HEK293 (cell line): Measurements from ENCODE around the gene PYDC2.

Experiments used
- BCL11A ChIP-seq: fragments of 450-650 bp; formaldehyde crosslinking; IDR thresholded peaks from 2 replicates; pipeline ENCODE4 v1.5.1; 2016; ENCODE audit warnings: low read depth, missing biosample characterization, missing genetic modification characterization
- KLF1 ChIP-seq: fragments of 450-650 bp; formaldehyde crosslinking; IDR thresholded peaks from 2 replicates; pipeline ENCODE4 v1.5.1; 2016; ENCODE audit warnings: missing biosample characterization, missing genetic modification characterization
- SP2 ChIP-seq: fragments of 450-650 bp; formaldehyde crosslinking; IDR thresholded peaks from 2 replicates; pipeline ENCODE4 v1.5.1; 2016; ENCODE audit warnings: missing biosample characterization, missing genetic modification characterization
- ZBTB21 ChIP-seq: fragments of 450-650 bp; formaldehyde crosslinking; IDR thresholded peaks from 2 replicates; pipeline ENCODE4 v1.5.1; 2017; ENCODE audit warnings: missing biosample characterization, missing genetic modification characterization
- ZNF121 ChIP-seq: fragments of 450-650 bp; formaldehyde crosslinking; IDR thresholded peaks from 2 replicates; pipeline ENCODE4 v1.5.1; 2016; ENCODE audit warnings: missing biosample characterization, missing genetic modification characterization
- TF ChIP-seq, protein P1 (sequence below): fragments of 450-650 bp; formaldehyde crosslinking; IDR thresholded peaks from 2 replicates; pipeline ENCODE4 v1.5.1; 2016; ENCODE audit warnings: missing biosample characterization, missing genetic modification characterization
- TF ChIP-seq, protein P2 (sequence below): fragments of 450-650 bp; formaldehyde crosslinking; IDR thresholded peaks from 2 replicates; pipeline ENCODE4 v1.5.1; 2016; ENCODE audit warnings: missing biosample characterization, missing genetic modification characterization
- TF ChIP-seq, protein P3 (sequence below): fragments of 450-650 bp; formaldehyde crosslinking; IDR thresholded peaks from 2 replicates; pipeline ENCODE4 v1.5.1; 2016; ENCODE audit warnings: missing biosample characterization, missing genetic modification characterization
- TF ChIP-seq, protein P4 (sequence below): fragments of 450-650 bp; formaldehyde crosslinking; IDR thresholded peaks from 2 replicates; pipeline ENCODE4 v1.5.1; 2016; ENCODE audit warnings: missing biosample characterization, missing genetic modification characterization

DNA sequence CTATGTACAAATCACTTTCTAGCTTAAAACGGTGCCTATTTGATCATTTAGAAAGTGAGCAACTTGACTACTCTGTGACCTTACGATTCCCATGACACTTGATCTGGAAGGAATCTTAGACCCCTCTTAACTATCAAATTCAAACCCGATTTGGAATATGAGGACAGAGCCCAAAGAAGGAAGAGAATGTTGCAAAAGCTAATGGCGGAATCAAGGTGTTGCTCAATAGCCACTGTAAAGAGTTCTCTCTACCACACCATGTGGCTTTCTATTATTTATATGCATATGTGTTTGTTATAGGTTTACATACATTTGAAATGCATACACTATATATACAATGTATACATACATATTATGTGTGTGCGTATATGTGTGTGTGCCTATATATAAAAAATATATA, 39.9 kb downstream of the PYDC2 start:
- TF ChIP-seq BCL11A (tag by site-specific recombination) = no peak
- TF ChIP-seq, protein P1, sequence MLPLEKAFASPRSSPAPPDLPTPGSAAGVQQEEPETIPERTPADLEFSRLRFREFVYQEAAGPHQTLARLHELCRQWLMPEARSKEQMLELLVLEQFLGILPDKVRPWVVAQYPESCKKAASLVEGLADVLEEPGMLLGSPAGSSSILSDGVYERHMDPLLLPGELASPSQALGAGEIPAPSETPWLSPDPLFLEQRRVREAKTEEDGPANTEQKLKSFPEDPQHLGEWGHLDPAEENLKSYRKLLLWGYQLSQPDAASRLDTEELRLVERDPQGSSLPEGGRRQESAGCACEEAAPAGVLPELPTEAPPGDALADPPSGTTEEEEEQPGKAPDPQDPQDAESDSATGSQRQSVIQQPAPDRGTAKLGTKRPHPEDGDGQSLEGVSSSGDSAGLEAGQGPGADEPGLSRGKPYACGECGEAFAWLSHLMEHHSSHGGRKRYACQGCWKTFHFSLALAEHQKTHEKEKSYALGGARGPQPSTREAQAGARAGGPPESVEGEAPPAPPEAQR (tag by site-specific recombination) = no peak
- TF ChIP-seq ZNF121 (tag by site-specific recombination) = no peak
- TF ChIP-seq KLF1 = no peak
- TF ChIP-seq, protein P2, sequence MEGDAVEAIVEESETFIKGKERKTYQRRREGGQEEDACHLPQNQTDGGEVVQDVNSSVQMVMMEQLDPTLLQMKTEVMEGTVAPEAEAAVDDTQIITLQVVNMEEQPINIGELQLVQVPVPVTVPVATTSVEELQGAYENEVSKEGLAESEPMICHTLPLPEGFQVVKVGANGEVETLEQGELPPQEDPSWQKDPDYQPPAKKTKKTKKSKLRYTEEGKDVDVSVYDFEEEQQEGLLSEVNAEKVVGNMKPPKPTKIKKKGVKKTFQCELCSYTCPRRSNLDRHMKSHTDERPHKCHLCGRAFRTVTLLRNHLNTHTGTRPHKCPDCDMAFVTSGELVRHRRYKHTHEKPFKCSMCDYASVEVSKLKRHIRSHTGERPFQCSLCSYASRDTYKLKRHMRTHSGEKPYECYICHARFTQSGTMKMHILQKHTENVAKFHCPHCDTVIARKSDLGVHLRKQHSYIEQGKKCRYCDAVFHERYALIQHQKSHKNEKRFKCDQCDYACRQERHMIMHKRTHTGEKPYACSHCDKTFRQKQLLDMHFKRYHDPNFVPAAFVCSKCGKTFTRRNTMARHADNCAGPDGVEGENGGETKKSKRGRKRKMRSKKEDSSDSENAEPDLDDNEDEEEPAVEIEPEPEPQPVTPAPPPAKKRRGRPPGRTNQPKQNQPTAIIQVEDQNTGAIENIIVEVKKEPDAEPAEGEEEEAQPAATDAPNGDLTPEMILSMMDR (tag by site-specific recombination) = no peak
- TF ChIP-seq SP2 = no peak
- TF ChIP-seq, protein P3, sequence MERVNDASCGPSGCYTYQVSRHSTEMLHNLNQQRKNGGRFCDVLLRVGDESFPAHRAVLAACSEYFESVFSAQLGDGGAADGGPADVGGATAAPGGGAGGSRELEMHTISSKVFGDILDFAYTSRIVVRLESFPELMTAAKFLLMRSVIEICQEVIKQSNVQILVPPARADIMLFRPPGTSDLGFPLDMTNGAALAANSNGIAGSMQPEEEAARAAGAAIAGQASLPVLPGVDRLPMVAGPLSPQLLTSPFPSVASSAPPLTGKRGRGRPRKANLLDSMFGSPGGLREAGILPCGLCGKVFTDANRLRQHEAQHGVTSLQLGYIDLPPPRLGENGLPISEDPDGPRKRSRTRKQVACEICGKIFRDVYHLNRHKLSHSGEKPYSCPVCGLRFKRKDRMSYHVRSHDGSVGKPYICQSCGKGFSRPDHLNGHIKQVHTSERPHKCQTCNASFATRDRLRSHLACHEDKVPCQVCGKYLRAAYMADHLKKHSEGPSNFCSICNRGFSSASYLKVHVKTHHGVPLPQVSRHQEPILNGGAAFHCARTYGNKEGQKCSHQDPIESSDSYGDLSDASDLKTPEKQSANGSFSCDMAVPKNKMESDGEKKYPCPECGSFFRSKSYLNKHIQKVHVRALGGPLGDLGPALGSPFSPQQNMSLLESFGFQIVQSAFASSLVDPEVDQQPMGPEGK = no peak
- TF ChIP-seq, protein P4, sequence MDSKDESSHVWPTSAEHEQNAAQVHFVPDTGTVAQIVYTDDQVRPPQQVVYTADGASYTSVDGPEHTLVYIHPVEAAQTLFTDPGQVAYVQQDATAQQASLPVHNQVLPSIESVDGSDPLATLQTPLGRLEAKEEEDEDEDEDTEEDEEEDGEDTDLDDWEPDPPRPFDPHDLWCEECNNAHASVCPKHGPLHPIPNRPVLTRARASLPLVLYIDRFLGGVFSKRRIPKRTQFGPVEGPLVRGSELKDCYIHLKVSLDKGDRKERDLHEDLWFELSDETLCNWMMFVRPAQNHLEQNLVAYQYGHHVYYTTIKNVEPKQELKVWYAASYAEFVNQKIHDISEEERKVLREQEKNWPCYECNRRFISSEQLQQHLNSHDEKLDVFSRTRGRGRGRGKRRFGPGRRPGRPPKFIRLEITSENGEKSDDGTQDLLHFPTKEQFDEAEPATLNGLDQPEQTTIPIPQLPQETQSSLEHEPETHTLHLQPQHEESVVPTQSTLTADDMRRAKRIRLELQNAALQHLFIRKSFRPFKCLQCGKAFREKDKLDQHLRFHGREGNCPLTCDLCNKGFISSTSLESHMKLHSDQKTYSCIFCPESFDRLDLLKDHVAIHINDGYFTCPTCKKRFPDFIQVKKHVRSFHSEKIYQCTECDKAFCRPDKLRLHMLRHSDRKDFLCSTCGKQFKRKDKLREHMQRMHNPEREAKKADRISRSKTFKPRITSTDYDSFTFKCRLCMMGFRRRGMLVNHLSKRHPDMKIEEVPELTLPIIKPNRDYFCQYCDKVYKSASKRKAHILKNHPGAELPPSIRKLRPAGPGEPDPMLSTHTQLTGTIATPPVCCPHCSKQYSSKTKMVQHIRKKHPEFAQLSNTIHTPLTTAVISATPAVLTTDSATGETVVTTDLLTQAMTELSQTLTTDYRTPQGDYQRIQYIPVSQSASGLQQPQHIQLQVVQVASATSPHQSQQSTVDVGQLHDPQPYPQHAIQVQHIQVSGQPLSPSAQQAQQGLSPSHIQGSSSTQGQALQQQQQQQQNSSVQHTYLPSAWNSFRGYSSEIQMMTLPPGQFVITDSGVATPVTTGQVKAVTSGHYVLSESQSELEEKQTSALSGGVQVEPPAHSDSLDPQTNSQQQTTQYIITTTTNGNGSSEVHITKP (tag by site-specific recombination) = no peak
- no peak for TF ChIP-seq ZBTB21 (tag by site-specific recombination)
